Esophagus muscularis mucosa (tissue), 4 donors: ENCODE measurements around the gene NAA15. TPM values are rescaled to one million over a fixed set of nuclear protein-coding genes. Genes with fewer than 3 reads are reported as not detected.

Source experiments
- DNase-seq: peaks from one replicate; pipeline ENCODE4 v3.0.0-alpha.2; 2017; ENCODE audit errors: extremely low spot score
- H3K27ac ChIP-seq, 4 donors: fragments of 200-600 bp; sonication (generic); replicated peaks in 1 of 4; 1 replicate in 3 of 4; 2 replicates in 1 of 4; pipeline ENCODE4 v1.5.1; 2016 to 2019; ENCODE audit warnings: mild to moderate bottlenecking in 1 of 4
- H3K27me3 ChIP-seq, 4 donors: fragments of 200-600 bp; sonication (generic); one replicate each; pipeline versions ENCODE4 v1.5.1 to v1.6.0; 2016 to 2019
- H3K36me3 ChIP-seq, 4 donors: fragments of 200-600 bp; sonication (generic); one replicate each; pipeline ENCODE4 v1.5.1; 2016 to 2019
- H3K4me1 ChIP-seq, 4 donors: fragments of 200-600 bp; sonication (generic); one replicate each; pipeline ENCODE4 v1.5.1; 2016 to 2019
- H3K4me3 ChIP-seq, 4 donors: fragments of 200-600 bp; sonication (generic); 1 replicate in 2 of 4; 2 replicates in 2 of 4; pipeline ENCODE4 v1.5.1; 2016 to 2019; ENCODE audit warnings: mild to moderate bottlenecking in 4 of 4, moderate library complexity in 1 of 4
- H3K9me3 ChIP-seq, 4 donors: fragments of 200-600 bp; sonication (generic); 1 replicate in 3 of 4; 2 replicates in 1 of 4; pipeline ENCODE4 v1.5.1; 2016 to 2019
- EP300 ChIP-seq: sonication (generic); formaldehyde crosslinking; IDR thresholded peaks from one replicate; pipeline ENCODE4 v1.6.1; 2017; ENCODE audit warnings: antibody characterized with exemption
- POLR2A ChIP-seq: fragments of 450-650 bp; IDR thresholded peaks from one replicate; pipeline ENCODE4 v1.6.1; 2017; ENCODE audit warnings: antibody characterized with exemption, moderate library complexity, mild to moderate bottlenecking, low read depth
- POLR2AphosphoS5 ChIP-seq, 2 donors: sonication (generic); formaldehyde crosslinking; IDR thresholded peaks; one replicate each; pipeline ENCODE4 v1.6.1; 2017; ENCODE audit warnings: antibody characterized with exemption in 2 of 2
- WGBS: methylation state at CpG from one replicate; pipeline ENCODE4 v1.1.5; 2018; 5-methylcytosine and 5-hydroxymethylcytosine counted together
- intact Hi-C: fragments of 100-400 bp; cut with DNase I; formaldehyde crosslinking; loops from one replicate; pipeline ENCODE4 v1.15.1; 2023
- total RNA-seq, 4 donors: library from RNA; depleted of rRNA; stranded (reverse); fragments of >200 nt; gene quantifications; one replicate each; pipeline versions ENCODE4 v1.1.0 to v1.2.1, GENCODE V29; 2016
- TF ChIP-seq, protein P1 (sequence below), 3 experiments: fragments of 200-600 bp in 2 of 3; fragments of 450-650 bp in 1 of 3; sonication (generic) in 2 of 3; IDR thresholded peaks; one replicate each; pipeline ENCODE4 v1.5.1; 2017 to 2019; ENCODE audit warnings: antibody characterized with exemption in 3 of 3, mild to moderate bottlenecking in 2 of 3, moderate library complexity in 1 of 3

Gene NAA15
- total RNA-seq, 4 donors from 2014 or later = 21.0 to 32.1 (median 25.3) TPM

DNA sequence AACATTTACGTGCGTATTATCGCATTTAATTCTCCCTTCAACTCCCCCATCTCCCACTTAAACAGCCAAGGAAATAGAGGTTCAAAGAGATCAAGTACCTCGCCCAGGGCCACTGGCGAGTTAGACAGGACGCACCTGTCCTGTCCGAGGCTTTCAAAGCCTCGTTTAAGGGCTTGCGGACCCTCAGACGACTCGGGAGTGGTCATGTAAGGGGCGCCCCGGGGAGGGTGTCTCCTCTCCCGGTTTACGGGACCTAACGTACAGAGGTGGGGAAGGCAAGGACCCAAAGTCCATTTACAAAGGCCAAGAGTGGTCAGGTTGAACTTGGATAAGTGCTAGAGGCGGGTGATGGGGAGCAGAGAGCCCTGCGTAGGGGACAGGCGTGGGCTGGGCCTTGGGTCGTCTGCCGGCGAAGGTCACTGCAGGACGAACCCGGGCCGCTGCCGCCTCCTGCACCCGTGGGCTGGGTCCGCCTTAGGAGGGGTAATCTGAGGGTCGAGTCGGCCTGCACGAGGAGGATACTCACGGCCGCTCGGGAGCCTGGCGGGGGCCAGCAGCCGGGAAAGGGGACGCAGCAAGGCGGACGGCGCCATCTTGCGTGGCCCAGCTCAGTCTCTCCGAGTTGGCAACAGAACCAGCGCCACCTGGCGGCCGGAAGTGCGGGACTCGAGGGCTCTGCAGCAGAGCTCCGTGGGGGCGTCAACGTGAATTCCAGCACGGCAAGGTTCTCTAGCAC is 5.9 kb upstream of the NAA15 start:
- TF ChIP-seq POLR2AphosphoS5 (IDR thresholded peaks at IDR 0.05) = peak; percentile 70 to 85
- no peak for TF ChIP-seq EP300
- no peak for TF ChIP-seq POLR2A
- TF ChIP-seq, protein P1, sequence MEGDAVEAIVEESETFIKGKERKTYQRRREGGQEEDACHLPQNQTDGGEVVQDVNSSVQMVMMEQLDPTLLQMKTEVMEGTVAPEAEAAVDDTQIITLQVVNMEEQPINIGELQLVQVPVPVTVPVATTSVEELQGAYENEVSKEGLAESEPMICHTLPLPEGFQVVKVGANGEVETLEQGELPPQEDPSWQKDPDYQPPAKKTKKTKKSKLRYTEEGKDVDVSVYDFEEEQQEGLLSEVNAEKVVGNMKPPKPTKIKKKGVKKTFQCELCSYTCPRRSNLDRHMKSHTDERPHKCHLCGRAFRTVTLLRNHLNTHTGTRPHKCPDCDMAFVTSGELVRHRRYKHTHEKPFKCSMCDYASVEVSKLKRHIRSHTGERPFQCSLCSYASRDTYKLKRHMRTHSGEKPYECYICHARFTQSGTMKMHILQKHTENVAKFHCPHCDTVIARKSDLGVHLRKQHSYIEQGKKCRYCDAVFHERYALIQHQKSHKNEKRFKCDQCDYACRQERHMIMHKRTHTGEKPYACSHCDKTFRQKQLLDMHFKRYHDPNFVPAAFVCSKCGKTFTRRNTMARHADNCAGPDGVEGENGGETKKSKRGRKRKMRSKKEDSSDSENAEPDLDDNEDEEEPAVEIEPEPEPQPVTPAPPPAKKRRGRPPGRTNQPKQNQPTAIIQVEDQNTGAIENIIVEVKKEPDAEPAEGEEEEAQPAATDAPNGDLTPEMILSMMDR (IDR thresholded peaks at IDR 0.05) = peak; percentile 91 to 98 (median 94)
- H3K27ac ChIP-seq = peak overlapping the region; percentile 83 to 87 (median 84)
- peak overlapping the region; percentile 68 to 78 (median 70) for H3K4me3 ChIP-seq
- intact Hi-C loops = loop anchor here (1.0 to 5.0 kb wide), 4 partner anchors 66 to 268 kb away; partner anchors contain the start of gene ELF2
- peaks cover 14 to 61% (median 43%) of the 10 kb centered on the region in 4 donors for H3K4me1 ChIP-seq
- under 1% methylated on average over 29 of the region's 51 CpGs for WGBS
- H3K36me3 ChIP-seq = peaks cover 5 to 38% (median 24%) of the 10 kb centered on the region in 4 donors
- H3K27me3 ChIP-seq = no peaks in the 10 kb centered on the region
- no peaks in the 10 kb centered on the region for H3K9me3 ChIP-seq
- DNase-seq = peak; percentile 100

DNA sequence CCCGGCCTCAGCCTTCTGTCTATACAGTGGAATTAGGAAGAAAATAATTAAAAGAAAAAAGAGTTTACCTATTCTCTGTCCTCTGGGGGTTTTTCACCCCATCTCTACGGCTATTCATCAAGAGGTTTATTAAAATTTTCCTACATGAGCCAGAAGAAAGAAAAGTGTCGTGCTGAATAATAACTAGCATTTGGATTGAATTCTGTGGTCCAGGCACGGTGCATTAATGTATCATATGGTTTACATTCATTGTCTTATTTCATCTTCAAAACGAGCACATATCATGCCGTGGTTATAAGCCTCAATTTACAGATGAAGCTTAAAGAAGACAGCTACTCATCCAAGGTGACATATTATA is 5.4 kb upstream of the NAA15 start:
- no peak for TF ChIP-seq POLR2A
- TF ChIP-seq, protein P1 (IDR thresholded peaks at IDR 0.05) = no peak
- no peak for TF ChIP-seq POLR2AphosphoS5 (IDR thresholded peaks at IDR 0.05)
- no peak for TF ChIP-seq EP300
- Histone ChIP-seq H3K9me3 (no peaks in the 10 kb centered on the region), H3K36me3 (peaks cover 0 to 33% (median 22%) of the 10 kb centered on the region in 4 donors), H3K27me3 (no peaks in the 10 kb centered on the region), H3K4me1 (peaks cover 14 to 67% (median 46%) of the 10 kb centered on the region in 4 donors), H3K4me3 (peak overlapping the region; percentile 68 to 78 (median 70)), H3K27ac (peak overlapping the region; percentile 83 to 87 (median 84))
- WGBS = 4% methylated on average over 6 of the region's 6 CpGs
- DNase-seq = no peak
- intact Hi-C loops = loop anchor here (1.0 to 5.0 kb wide), 4 partner anchors 67 to 269 kb away; partner anchors contain the start of gene ELF2

DNA sequence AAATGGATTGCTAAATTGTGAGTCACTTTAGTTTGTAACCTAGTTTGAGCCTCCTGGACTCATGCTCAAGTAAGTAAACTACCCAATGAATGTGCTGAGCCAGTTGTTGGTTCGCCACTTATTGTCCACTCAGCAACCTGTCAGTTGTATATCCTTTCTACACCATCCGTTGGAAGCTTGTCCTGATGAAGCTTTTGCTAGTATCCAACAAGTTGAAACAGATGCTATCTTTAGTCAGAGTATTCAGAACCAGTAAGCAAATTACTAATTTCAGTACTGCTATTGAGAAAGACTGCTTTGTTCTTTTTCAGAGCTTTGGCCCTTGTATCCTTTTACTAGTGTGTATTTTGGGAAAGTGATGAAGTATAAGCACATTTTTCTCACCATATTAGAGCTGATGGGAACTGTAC is 4.3 kb upstream of the NAA15 start:
- H3K27ac ChIP-seq = peak overlapping the region in 1 of 4 donors; percentile 1
- intact Hi-C loops = loop anchor here (5.0 kb wide), 2 partner anchors 210 to 270 kb away; no protein-coding TSS in a partner anchor
- peaks cover 0 to 22% (median 12%) of the 10 kb centered on the region in 4 donors for H3K36me3 ChIP-seq
- DNase-seq = no peak
- H3K4me1 ChIP-seq = peaks cover 14 to 65% (median 46%) of the 10 kb centered on the region in 4 donors
- 82% methylated on average over 2 of the region's 2 CpGs for WGBS
- H3K9me3 ChIP-seq = no peaks in the 10 kb centered on the region
- H3K27me3 ChIP-seq = no peaks in the 10 kb centered on the region
- no peak overlapping the region for H3K4me3 ChIP-seq
- no peak for TF ChIP-seq POLR2AphosphoS5 (IDR thresholded peaks at IDR 0.05)
- TF ChIP-seq POLR2A = no peak
- TF ChIP-seq, protein P1 (IDR thresholded peaks at IDR 0.05) = no peak
- TF ChIP-seq EP300 = no peak

DNA sequence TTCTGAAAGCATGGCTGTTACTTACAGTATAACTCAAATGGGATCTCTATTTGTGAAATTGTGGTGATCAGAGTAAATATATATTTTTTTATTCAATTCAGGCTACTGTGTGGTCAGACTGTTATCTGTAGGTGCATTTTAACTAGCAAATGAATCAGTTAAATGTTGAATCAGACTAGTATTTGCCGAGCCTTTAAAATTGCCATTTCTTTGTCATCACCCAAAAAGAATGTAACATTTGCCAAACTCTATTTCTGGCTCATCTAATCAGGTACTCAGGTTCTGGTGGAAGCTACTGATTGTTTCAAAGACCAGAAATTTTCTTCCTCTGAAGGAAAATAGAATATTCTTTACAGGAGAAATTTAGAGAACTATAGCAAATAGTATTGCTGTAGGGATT is 1.8 kb upstream of the NAA15 start:
- Histone ChIP-seq H3K4me1 (peaks cover 22 to 68% (median 57%) of the 10 kb centered on the region in 4 donors), H3K27me3 (no peaks in the 10 kb centered on the region), H3K27ac (peak overlapping the region; percentile 88 to 97 (median 93)), H3K4me3 (peak overlapping the region in 2 of 4 donors; percentile 2 to 87), H3K36me3 (peaks cover 0 to under 1% (median 0%) of the 10 kb centered on the region in 4 donors), H3K9me3 (no peaks in the 10 kb centered on the region)
- no peak for DNase-seq
- 38% methylated on average over 1 of the region's 1 CpG for WGBS
- TF ChIP-seq EP300 (no peak), POLR2AphosphoS5 (IDR thresholded peaks at IDR 0.05) (no peak), POLR2A (no peak)
- TF ChIP-seq, protein P1 (IDR thresholded peaks at IDR 0.05) = no peak
- intact Hi-C loops = loop anchor here (5.0 kb wide), 2 partner anchors 212 to 272 kb away; no protein-coding TSS in a partner anchor
